Lower leg skin (tissue), 3 donors: ENCODE measurements around the gene CNOT10.

Source experiments
- POLR2A ChIP-seq, 2 donors: fragments of 450-650 bp; IDR thresholded peaks; one replicate each; pipeline ENCODE4 v1.6.1; 2016 to 2017; ENCODE audit warnings: antibody characterized with exemption in 2 of 2, mild to moderate bottlenecking in 1 of 2, moderate library complexity in 1 of 2
- TF ChIP-seq, protein P1 (sequence below), 3 donors: fragments of 450-650 bp; IDR thresholded peaks; one replicate each; pipeline ENCODE4 v1.5.1; 2016; ENCODE audit warnings: antibody characterized with exemption in 3 of 3, mild to moderate bottlenecking in 3 of 3, moderate library complexity in 2 of 3

GRCh38 chr3:32817558-32818228 lies 132.7 kb downstream of the CNOT10 start, which contains the start of gene TRIM71:
- TF ChIP-seq, protein P1, sequence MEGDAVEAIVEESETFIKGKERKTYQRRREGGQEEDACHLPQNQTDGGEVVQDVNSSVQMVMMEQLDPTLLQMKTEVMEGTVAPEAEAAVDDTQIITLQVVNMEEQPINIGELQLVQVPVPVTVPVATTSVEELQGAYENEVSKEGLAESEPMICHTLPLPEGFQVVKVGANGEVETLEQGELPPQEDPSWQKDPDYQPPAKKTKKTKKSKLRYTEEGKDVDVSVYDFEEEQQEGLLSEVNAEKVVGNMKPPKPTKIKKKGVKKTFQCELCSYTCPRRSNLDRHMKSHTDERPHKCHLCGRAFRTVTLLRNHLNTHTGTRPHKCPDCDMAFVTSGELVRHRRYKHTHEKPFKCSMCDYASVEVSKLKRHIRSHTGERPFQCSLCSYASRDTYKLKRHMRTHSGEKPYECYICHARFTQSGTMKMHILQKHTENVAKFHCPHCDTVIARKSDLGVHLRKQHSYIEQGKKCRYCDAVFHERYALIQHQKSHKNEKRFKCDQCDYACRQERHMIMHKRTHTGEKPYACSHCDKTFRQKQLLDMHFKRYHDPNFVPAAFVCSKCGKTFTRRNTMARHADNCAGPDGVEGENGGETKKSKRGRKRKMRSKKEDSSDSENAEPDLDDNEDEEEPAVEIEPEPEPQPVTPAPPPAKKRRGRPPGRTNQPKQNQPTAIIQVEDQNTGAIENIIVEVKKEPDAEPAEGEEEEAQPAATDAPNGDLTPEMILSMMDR (IDR thresholded peaks at IDR 0.05): no peak
- no peak for TF ChIP-seq POLR2A (IDR thresholded peaks at IDR 0.05)
